Astrocyte of the cerebellum (primary cell): ENCODE data around the gene MED12L.

Experiments used
- DNase-seq: peaks from one replicate; pipeline ENCODE4 v3.0.0-alpha.2; 2011; ENCODE audit warnings: low read depth
- H3K4me3 ChIP-seq: 2 replicates; pipeline ENCODE4 v1.5.1; 2011; ENCODE audit warnings: mild to moderate bottlenecking, low read depth, low read length, moderate library complexity
- in situ Hi-C: cut with HindIII; loops from 2 replicates; pipeline ENCODE4 v1.10.0; 2017; ENCODE audit warnings: low sequenced_read_pairs
- TF ChIP-seq, protein P1 (sequence below): IDR thresholded peaks from 2 replicates; pipeline ENCODE4 v1.5.1; 2012; ENCODE audit warnings: low read length, low read depth, moderate library complexity, mild to moderate bottlenecking; ENCODE audit errors: missing control alignments

Gene MED12L

DNA sequence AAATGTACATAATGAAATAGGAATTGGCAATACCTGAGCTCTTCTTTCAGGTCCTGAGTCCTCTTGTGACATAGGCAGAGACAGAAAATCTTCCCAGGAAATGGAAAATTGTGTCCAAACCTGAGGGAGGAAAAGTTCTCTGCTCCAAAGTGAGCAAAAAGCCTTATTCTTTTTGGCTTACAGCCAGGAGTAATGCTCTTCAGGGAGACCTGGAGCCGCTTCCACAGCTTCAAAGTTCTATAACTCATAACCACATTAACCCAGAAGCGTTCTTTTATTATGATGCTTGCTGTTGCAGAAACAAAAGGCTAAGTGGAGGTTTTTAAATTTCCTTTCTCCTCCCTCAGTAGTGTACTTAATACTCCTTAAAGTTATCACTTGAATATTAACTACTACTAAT is 374.8 kb downstream of the MED12L start:
- TF ChIP-seq, protein P1, sequence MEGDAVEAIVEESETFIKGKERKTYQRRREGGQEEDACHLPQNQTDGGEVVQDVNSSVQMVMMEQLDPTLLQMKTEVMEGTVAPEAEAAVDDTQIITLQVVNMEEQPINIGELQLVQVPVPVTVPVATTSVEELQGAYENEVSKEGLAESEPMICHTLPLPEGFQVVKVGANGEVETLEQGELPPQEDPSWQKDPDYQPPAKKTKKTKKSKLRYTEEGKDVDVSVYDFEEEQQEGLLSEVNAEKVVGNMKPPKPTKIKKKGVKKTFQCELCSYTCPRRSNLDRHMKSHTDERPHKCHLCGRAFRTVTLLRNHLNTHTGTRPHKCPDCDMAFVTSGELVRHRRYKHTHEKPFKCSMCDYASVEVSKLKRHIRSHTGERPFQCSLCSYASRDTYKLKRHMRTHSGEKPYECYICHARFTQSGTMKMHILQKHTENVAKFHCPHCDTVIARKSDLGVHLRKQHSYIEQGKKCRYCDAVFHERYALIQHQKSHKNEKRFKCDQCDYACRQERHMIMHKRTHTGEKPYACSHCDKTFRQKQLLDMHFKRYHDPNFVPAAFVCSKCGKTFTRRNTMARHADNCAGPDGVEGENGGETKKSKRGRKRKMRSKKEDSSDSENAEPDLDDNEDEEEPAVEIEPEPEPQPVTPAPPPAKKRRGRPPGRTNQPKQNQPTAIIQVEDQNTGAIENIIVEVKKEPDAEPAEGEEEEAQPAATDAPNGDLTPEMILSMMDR: no peak
- in situ Hi-C loops: no loop called here
- H3K4me3 ChIP-seq: peak overlapping the region; percentile 48
- DNase-seq: peak; percentile 19

DNA sequence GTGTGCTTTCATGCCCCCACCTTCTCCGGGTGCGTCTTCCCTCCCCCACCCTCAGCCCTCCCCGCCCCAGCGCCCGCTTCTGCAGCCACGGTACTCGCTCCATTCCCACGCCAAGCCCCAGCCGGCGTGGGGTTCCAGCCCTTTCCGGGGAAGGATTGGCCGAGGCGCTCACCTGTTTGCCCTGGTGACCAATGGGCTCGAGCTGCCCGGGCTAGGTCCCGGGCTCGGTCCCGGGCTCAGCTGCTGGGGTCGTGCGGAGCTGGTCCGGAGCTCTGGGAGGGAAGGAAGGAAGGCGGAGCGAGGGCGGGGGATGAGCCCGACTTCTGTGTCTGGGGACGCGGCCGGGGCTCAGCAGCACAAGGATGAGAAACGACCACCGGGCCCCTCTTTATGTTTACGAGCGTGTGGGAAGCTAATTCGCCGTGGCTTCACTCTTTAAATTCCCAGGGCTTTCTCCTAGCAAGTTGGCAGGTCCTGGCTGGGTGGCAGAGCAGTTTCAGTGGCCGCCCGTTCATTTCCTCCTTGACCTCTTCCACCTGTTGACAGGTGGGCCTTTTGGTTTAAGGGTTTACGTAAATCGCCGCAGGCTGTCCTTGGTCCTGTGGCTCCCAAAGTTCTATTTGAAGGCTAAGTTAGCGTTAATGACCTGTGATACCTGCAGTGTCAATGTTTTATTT is 375.4 kb downstream of the MED12L start, which contains the start of gene IGSF10:
Gene IGSF10 (minus strand): TSS at position 288 of the 677 bp plus-strand sequence. CDS start 2,352 bp downstream, outside the sequence.
- in situ Hi-C loops: no loop called here
- TF ChIP-seq, protein P1: no peak
- peak within 1 kb of the TSS; percentile 48 for H3K4me3 ChIP-seq
- DNase-seq: no peak

DNA sequence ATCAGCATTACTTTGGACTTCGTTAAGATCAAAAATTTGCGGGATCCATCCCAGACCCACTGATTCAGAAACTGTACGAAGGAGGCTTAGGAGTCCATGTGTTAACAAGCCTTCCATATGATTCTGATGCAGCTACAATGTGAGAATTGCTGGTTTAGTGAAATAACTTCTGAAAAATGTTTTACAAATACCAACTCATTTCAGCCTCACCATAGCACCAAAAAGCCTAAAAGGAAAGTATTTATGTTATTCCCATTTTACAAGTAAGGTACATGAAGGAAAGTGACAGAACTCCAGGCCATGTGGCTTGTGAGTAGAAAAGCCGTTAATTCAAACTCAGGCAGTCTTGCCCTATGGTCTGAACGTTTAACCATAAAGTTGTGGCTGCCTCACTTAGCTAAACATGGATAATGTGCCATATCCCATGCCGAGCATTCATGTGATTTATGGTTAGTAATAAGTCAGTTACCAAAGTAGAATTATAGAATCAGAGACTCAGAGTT is 376.9 kb downstream of the MED12L start:
- in situ Hi-C loops: no loop called here
- no peak for DNase-seq
- H3K4me3 ChIP-seq: no peak overlapping the region
- TF ChIP-seq, protein P1: no peak

DNA sequence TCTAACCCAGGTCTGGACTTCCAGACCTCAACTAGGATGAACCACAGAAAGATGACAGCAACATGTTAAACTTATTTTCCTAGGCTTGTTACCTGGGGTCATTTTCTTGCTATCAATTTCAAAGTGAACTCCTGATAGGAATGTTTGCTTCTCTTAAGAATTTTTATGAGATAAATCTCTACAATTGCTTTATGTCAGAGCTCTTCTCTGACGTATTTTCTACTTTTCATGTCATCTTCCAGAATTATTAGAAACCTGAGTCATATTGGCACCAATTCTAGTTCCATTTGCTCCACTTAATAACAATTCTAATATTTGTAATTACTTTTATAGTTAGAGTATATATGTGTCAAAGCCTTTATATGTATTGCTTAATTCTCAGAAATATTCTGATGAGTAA is 377.5 kb downstream of the MED12L start:
- in situ Hi-C loops: no loop called here
- H3K4me3 ChIP-seq: no peak overlapping the region
- TF ChIP-seq, protein P1: no peak
- no peak for DNase-seq

DNA sequence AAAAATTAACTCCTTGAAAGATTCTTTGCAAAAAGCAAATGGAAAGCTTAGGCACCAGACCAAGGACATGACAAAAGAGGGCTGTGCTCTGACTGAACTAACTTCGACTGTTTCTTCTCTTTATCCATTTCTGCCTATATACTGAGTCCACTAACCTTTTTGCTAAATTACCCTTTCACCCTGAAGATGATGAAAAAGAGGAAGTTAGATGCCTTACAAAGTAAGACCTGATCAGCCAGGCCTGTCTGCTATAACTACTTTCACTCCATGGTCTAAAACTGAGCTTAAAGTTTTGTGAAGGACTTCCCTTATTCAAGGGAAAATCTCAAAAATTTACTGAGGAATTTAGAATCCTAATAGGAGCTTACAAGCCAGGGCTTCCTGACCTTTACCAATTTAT is 381.6 kb downstream of the MED12L start:
- TF ChIP-seq, protein P1: no peak
- in situ Hi-C loops: no loop called here
- H3K4me3 ChIP-seq: no peak overlapping the region
- DNase-seq: no peak

DNA sequence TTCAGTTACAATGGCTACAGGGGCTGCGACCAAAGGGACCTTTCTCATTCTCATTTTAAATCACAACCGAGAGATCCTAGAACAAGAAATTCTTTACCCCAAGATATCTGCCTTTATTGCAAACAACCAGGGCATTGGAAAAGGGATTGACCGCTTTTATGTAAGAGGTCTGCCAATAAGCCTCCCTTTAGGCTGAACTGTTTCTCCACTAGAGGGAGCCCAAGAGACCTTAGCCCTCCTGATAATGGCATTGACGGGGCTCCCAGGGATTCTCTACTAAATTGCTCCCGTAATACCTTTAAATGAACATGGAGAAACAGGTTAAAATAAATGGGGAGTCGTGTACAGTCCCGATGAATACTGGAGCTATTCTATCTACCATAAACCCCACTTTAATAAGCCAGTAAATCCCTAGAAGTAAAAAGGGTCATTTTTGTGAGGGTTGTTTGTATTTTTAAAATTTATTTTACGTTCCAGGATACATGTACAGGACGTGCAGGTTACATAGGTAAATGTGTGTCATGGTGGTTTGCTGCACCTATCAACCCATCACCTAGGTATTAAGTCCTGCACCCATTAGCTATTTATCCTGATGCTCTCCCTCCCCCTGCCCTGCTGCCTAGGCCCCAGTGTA is 382.9 kb downstream of the MED12L start:
- TF ChIP-seq, protein P1: peak; percentile 97
- DNase-seq: peak; percentile 41
- in situ Hi-C loops: no loop called here
- H3K4me3 ChIP-seq: no peak overlapping the region
